ENCODE measurements around the gene NTSR1. TPM values are rescaled to one million over a fixed set of nuclear protein-coding genes. Genes with fewer than 3 reads are reported as not detected.

NTSR1 gene
- total RNA-seq, 1 donor from 2014 or later, result not detected

GRCh38 chr20:62736407-62737071, 27.9 kb downstream of the NTSR1 start:
- CTCF ChIA-PET, result no interaction called here
- H3K27ac Mint-ChIP-seq, result no peak overlapping the region

GRCh38 chr20:62737271-62737811, 28.7 kb downstream of the NTSR1 start:
- ATAC-seq (ENCODE audit: low read depth) (no peak), DNase-seq (no peak)
- peaks cover 3% of the 10 kb centered on the region for H3K27me3 Mint-ChIP-seq
- no peak overlapping the region for H3K27ac Mint-ChIP-seq
- CTCF ChIA-PET, result no interaction called here
- TF ChIP-seq, protein P1, sequence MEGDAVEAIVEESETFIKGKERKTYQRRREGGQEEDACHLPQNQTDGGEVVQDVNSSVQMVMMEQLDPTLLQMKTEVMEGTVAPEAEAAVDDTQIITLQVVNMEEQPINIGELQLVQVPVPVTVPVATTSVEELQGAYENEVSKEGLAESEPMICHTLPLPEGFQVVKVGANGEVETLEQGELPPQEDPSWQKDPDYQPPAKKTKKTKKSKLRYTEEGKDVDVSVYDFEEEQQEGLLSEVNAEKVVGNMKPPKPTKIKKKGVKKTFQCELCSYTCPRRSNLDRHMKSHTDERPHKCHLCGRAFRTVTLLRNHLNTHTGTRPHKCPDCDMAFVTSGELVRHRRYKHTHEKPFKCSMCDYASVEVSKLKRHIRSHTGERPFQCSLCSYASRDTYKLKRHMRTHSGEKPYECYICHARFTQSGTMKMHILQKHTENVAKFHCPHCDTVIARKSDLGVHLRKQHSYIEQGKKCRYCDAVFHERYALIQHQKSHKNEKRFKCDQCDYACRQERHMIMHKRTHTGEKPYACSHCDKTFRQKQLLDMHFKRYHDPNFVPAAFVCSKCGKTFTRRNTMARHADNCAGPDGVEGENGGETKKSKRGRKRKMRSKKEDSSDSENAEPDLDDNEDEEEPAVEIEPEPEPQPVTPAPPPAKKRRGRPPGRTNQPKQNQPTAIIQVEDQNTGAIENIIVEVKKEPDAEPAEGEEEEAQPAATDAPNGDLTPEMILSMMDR (IDR thresholded peaks at IDR 0.05), result no peak
- no peaks in the 10 kb centered on the region for H3K9me3 Mint-ChIP-seq
- H3K36me3 Mint-ChIP-seq (ENCODE audit: low read depth), result no peaks in the 10 kb centered on the region
- intact Hi-C loops (cut with micrococcal nuclease), result loop anchor here (10.0 kb wide), 1 partner anchor 63 kb away; no protein-coding TSS in a partner anchor
- peaks cover 37% of the 10 kb centered on the region for H3K4me1 Mint-ChIP-seq
- POLR2A ChIA-PET, result no interaction called here
- no peak overlapping the region for H3K4me3 Mint-ChIP-seq

More at GRCh38 chr20:62736407-62737071, 27.9 kb downstream of the NTSR1 start:
- Mint-ChIP-seq H3K9me3 (no peaks in the 10 kb centered on the region), H3K4me1 (peaks cover 37% of the 10 kb centered on the region), H3K36me3 (ENCODE audit: low read depth) (no peaks in the 10 kb centered on the region), H3K4me3 (no peak overlapping the region), H3K27me3 (peaks cover 3% of the 10 kb centered on the region)
- no peak for ATAC-seq (ENCODE audit: low read depth)
- intact Hi-C loops (cut with micrococcal nuclease), result loop anchor here (1.0 to 10.0 kb wide), 2 partner anchors 62 to 434 kb away; partner anchors contain the start of gene ADRM1
- no peak for DNase-seq
- POLR2A ChIA-PET, result no interaction called here
- TF ChIP-seq, protein P1 (IDR thresholded peaks at IDR 0.05), result no peak

DNA sequence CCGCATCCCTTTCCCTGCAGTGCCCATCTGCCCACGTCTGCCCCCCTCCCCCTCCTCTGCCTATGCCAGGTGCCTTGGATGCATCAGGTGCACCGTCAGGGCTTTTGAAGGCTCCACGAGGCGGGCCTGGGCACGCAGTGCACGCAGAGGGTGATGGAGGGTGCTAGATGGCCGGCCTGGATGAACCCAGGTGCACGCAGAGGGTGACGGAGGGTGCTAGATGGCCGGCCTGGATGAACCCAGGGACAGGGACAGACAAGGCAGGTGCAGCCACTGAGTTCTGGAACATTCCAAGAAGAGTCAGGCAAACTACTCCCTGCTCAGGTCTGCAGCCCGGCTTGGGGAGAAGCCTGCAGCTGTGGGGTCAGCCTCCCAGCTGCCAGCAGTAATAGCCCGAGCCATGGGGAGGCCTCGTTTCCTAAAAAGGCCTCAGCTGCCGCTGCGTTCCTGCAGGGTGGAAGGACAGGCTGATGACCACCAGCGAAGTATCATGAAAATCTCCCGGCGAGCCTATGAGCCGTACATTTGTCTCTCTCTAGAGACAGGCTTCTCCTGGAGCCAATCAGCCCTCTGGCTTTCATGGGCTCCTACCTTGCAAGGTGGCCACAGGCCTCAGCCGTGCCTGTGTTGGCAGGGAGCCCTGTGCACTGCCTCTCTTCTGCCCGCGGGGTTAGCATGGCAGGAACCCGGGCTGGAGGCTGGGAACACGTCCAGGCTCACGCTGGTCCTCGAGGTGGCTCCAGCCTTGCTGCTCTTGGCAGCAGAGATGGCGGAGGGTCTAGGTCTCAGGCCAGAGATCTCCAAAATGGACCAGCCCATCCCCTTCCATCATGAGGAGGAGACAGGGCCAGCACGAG, 29.6 kb downstream of the NTSR1 start:
- Mint-ChIP-seq H3K27me3 (peaks cover under 1% of the 10 kb centered on the region), H3K4me3 (no peak overlapping the region), H3K4me1 (peaks cover 37% of the 10 kb centered on the region), H3K27ac (no peak overlapping the region), H3K9me3 (no peaks in the 10 kb centered on the region), H3K36me3 (ENCODE audit: low read depth) (no peaks in the 10 kb centered on the region)
- no peak for ATAC-seq (ENCODE audit: low read depth)
- POLR2A ChIA-PET, result no interaction called here
- intact Hi-C loops (cut with micrococcal nuclease), result loop anchor here (10.0 kb wide), 1 partner anchor 63 kb away; no protein-coding TSS in a partner anchor
- no peak for DNase-seq
- TF ChIP-seq, protein P1 (IDR thresholded peaks at IDR 0.05), result no peak
- CTCF ChIA-PET, result no interaction called here

DNA sequence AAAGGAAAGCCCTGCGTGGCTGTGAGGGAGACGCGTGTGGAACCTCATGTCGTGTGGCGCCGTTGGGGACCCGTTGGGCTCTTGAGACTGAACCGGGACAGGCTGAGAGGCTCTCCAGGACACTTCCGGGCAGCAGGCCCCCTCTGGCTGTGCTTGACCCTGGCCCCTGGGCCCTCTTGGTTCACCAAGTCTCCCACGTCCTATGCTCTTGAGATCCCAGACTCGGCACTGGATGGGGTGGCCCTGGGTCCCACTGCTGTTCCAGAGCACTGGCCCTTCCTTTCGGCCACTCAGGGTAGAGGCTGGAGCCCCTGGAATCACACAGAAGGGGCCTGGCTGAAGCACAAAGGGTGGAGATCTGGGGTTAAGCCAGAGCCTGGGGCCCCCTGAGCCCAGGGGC, 30.4 kb downstream of the NTSR1 start:
- no peaks in the 10 kb centered on the region for H3K27me3 Mint-ChIP-seq
- ATAC-seq (ENCODE audit: low read depth) (no peak), DNase-seq (no peak)
- ChIA-PET POLR2A (interaction anchor here (2.1 to 3.1 kb wide), 3 partner anchors 57 to 97 kb away, joined by 9 to 30 read pairs (median 13); partner anchors contain the start of genes MRGBP and SLCO4A1), CTCF (no interaction called here)
- H3K27ac Mint-ChIP-seq, result peak overlapping the region; percentile 86
- no peak overlapping the region for H3K4me3 Mint-ChIP-seq
- peaks cover 40% of the 10 kb centered on the region for H3K4me1 Mint-ChIP-seq
- H3K9me3 Mint-ChIP-seq, result no peaks in the 10 kb centered on the region
- H3K36me3 Mint-ChIP-seq (ENCODE audit: low read depth), result no peaks in the 10 kb centered on the region
- TF ChIP-seq, protein P1 (IDR thresholded peaks at IDR 0.05), result no peak
- intact Hi-C loops (cut with micrococcal nuclease), result loop anchor here (10.0 kb wide), 1 partner anchor 64 kb away; no protein-coding TSS in a partner anchor
